Activated naive CD8-positive, alpha-beta T cell treated with anti-CD3 and anti-CD28 coated beads, Interleukin-2, amount 10 ng/mL, durations not matched to agents 7 days and 5 days (primary cell): ENCODE data around the gene PPM1H. TPM values are rescaled to one million over a fixed set of nuclear protein-coding genes. Genes with fewer than 3 reads are reported as not detected.

Experiments used
- ATAC-seq: fragments of 150-1000 bp; cut with Tn5 transposase; one replicate; pipeline ENCODE4 v1.10.0; 2021; ENCODE audit warnings: low read depth, moderate library complexity
- POLR2A ChIA-PET: fragments of 350-600 bp; sonication (Branson Sonifier 250); formaldehyde crosslinking; loops from one replicate; lab custom pipeline; 2021; ENCODE audit warnings: antibody characterized with exemption; lab: Charles Lee
- DNase-seq: peaks from one replicate; pipeline ENCODE4 v3.0.0; 2021
- H3K27ac Mint-ChIP-seq: one replicate; pipeline ENCODE4 v1.8.0; 2022; ENCODE audit warnings: mild to moderate bottlenecking, mixed read lengths
- H3K27me3 Mint-ChIP-seq: one replicate; pipeline ENCODE4 v1.8.0; 2022; ENCODE audit warnings: mild to moderate bottlenecking, moderate library complexity, mixed read lengths
- H3K36me3 Mint-ChIP-seq: one replicate; pipeline ENCODE4 v1.8.0; 2021; ENCODE audit warnings: mild to moderate bottlenecking, mixed read lengths
- H3K4me1 Mint-ChIP-seq: one replicate; pipeline ENCODE4 v1.8.0; 2021; ENCODE audit warnings: mixed read lengths
- H3K4me3 Mint-ChIP-seq: one replicate; pipeline ENCODE4 v1.8.0; 2022; ENCODE audit warnings: mild to moderate bottlenecking, moderate library complexity, mixed read lengths
- H3K9me3 Mint-ChIP-seq: one replicate; pipeline ENCODE4 v1.8.0; 2021; ENCODE audit warnings: mixed read lengths
- microRNA-seq: library from miRNA; unstranded; fragments of <30 nt; microRNA quantifications from one replicate; pipeline ENCODE4 v1.2.0, GENCODE V29; 2022
- total RNA-seq, 2 experiments: library from RNA; stranded (reverse); gene quantifications; one replicate each; pipeline ENCODE4 v1.2.3, GENCODE V29; 2021

PPM1H gene
- total RNA-seq, 2 experiments from 2014 or later, result 0.06 TPM; not detected in 1

DNA sequence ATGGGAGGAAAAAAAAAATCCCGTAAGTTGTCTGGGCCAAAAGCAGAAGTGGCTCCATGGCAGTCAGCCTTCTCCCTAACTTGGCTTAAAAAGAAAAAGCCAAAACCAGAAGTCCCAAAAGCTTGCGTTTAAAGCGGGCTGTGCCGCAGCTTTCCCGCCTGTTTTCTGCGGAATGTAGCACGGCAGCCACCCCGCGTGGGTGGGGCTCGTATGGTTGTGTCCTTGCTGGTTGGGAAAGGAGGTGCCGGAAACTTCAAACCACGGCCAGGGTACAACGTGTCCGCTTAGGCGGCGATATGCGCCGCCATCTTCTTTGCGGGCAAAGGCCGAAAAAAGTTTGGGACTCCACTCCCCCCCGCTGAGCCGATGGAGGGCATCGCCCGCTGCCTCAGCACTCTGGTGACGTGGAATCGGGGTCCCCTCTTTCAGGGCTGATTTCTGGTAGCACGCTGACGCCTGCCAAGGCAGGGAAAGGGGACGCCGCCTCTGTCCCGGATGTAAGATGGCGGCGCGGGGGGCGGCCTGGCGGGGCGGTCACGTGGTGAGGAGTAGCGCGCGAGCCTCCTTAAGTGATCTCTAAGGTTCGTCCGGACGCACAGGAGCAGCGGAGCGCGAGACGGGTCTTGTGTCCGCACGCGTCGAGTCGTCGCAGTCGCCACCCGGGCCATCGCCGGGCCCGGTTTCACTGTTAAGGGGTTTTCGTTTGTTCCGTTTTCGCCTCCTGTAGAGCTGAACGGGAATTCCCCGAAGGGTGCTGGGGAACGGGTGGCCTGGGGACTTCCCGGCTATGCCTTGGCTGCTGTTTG is 332.5 kb downstream of the PPM1H start:
- Mint-ChIP-seq H3K4me3 (peak overlapping the region; percentile 93), H3K9me3 (no peaks in the 10 kb centered on the region), H3K27ac (peak overlapping the region; percentile 96), H3K36me3 (peaks cover 14% of the 10 kb centered on the region), H3K4me1 (peaks cover 29% of the 10 kb centered on the region), H3K27me3 (no peaks in the 10 kb centered on the region)
- POLR2A ChIA-PET, result interaction anchor here (1.0 to 2.4 kb wide), 16 partner anchors 9 to 342 kb away, joined by 3 to 16 read pairs (median 4); partner anchors contain the start of genes MON2 and USP15
- ATAC-seq (peak; percentile 67), DNase-seq (peak; percentile 90)

- DNase-seq (no peak), ATAC-seq (no peak)
- Mint-ChIP-seq H3K4me1 (peaks cover 29% of the 10 kb centered on the region), H3K4me3 (peak overlapping the region; percentile 93), H3K27ac (no peak overlapping the region), H3K27me3 (no peaks in the 10 kb centered on the region), H3K36me3 (peaks cover 13% of the 10 kb centered on the region), H3K9me3 (no peaks in the 10 kb centered on the region)
- POLR2A ChIA-PET, result interaction anchor here (1.7 to 2.4 kb wide), 3 partner anchors 15 to 193 kb away, joined by 6 to 16 read pairs (median 9); partner anchors contain the start of gene MON2
Observed at GRCh38 chr12:62601765-62602164, 333.2 kb downstream of the PPM1H start.

DNA sequence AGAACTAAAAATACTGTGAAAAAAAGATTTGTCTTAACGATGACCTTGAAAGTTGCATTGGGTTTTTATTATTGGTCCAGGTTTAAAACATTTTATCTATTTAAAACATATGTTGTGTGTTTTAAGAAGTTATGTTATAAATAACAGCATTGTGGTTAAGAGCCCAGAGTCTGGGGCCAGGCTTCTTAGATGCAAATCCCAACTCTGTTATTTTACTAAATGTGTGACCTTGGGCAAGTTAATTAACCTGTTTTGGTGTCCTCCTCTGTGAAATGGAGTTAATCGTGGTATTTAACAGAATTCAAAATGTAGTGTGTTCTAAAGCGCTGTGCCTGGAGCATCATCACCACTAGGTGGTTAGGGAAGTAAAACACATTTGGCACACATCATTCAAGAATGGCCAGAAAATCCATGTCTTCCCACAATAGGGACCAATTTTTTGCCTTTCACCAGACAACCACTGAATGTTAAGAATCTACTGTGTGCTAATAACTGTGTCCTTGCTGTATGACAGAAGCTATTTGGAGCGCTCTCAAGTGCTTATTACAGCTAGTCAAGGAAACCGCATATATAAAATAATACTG is 335.0 kb downstream of the PPM1H start:
- no peaks in the 10 kb centered on the region for H3K27me3 Mint-ChIP-seq
- H3K4me3 Mint-ChIP-seq, result no peak overlapping the region
- ATAC-seq, result no peak
- no peak for DNase-seq
- H3K9me3 Mint-ChIP-seq, result no peaks in the 10 kb centered on the region
- no peak overlapping the region for H3K27ac Mint-ChIP-seq
- peaks cover 16% of the 10 kb centered on the region for H3K4me1 Mint-ChIP-seq
- POLR2A ChIA-PET, result no interaction called here
- peaks cover 6% of the 10 kb centered on the region for H3K36me3 Mint-ChIP-seq

- H3K27me3 Mint-ChIP-seq, result no peaks in the 10 kb centered on the region
- H3K4me3 Mint-ChIP-seq, result no peak overlapping the region
- H3K9me3 Mint-ChIP-seq, result no peaks in the 10 kb centered on the region
- H3K36me3 Mint-ChIP-seq, result peaks cover 3% of the 10 kb centered on the region
- POLR2A ChIA-PET, result no interaction called here
- peaks cover 9% of the 10 kb centered on the region for H3K4me1 Mint-ChIP-seq
- ATAC-seq (no peak), DNase-seq (no peak)
- no peak overlapping the region for H3K27ac Mint-ChIP-seq
Observed at GRCh38 chr12:62598846-62599245, 336.1 kb downstream of the PPM1H start.

- Mint-ChIP-seq H3K27ac (no peak overlapping the region), H3K4me1 (peaks cover 8% of the 10 kb centered on the region), H3K27me3 (no peaks in the 10 kb centered on the region), H3K9me3 (no peaks in the 10 kb centered on the region), H3K4me3 (no peak overlapping the region), H3K36me3 (peaks cover 3% of the 10 kb centered on the region)
- no peak for DNase-seq
- no peak for ATAC-seq
- POLR2A ChIA-PET, result no interaction called here
Observed at GRCh38 chr12:62597253-62597652, 337.7 kb downstream of the PPM1H start.

Small RNA genes lying within 50 kb of the gene (microRNA-seq; reads per million reads assigned to microRNA genes)
- gene MIRLET7I, result 85,321 reads per million, percentile 99 among the genes with 10 or more reads in this experiment

Other genes starting within 250 kb of the PPM1H start
- gene AVPR1A, start 216.1 kb upstream of the PPM1H start, total RNA-seq, result not detected